ENCODE measurements around the gene SRMS. TPM values are rescaled to one million over a fixed set of nuclear protein-coding genes. Genes with fewer than 3 reads are reported as not detected.

SRMS gene
- total and polyA plus RNA-seq, 3 donors from 2014 or later = 0.19 to 0.42 (median 0.24) TPM

GRCh38 chr20:63546956-63547724 is 409 bp downstream of the SRMS start:
- Histone ChIP-seq H3K9me3 (no peaks in the 10 kb centered on the region), H3K27me3 (no peaks in the 10 kb centered on the region)
- 76 to 83% methylated on average over 13 to 51 of the region's 58 CpGs for WGBS, 2 donors

GRCh38 chr20:63546256-63546955 is 1.1 kb downstream of the SRMS start:
- WGBS, 2 donors = 83 to 93% methylated on average over 3 to 20 of the region's 20 CpGs
- intact Hi-C loops (cut with DNase I; ENCODE audit: low total_unique reads) = no loop called here
- H3K4me3 ChIP-seq = no peak overlapping the region

More at GRCh38 chr20:63546956-63547724, 409 bp downstream of the SRMS start:
- TF ChIP-seq CTCF (IDR thresholded peaks at IDR 0.05) = no peak
- TF ChIP-seq POLR2A (IDR thresholded peaks at IDR 0.05) = no peak
- no peak for DNase-seq
- intact Hi-C loops (cut with DNase I; ENCODE audit: low total_unique reads) = no loop called here
- H3K4me3 ChIP-seq = no peak overlapping the region
- H3K27ac ChIP-seq = no peak overlapping the region
- H3K4me1 ChIP-seq = no peaks in the 10 kb centered on the region
- H3K36me3 ChIP-seq (ENCODE audit: low read depth, missing control alignments) = no peaks in the 10 kb centered on the region

GRCh38 chr20:63545814-63546213 is 1.7 kb downstream of the SRMS start:
- Histone ChIP-seq H3K4me3 (no peak overlapping the region), H3K27me3 (no peaks in the 10 kb centered on the region), H3K36me3 (ENCODE audit: low read depth, missing control alignments) (no peaks in the 10 kb centered on the region), H3K27ac (no peak overlapping the region), H3K4me1 (no peaks in the 10 kb centered on the region), H3K9me3 (no peaks in the 10 kb centered on the region)
- WGBS, 2 donors = 66 to 75% methylated on average over 2 to 6 of the region's 6 CpGs
- DNase-seq = no peak
- intact Hi-C loops (cut with DNase I; ENCODE audit: low total_unique reads) = no loop called here
- TF ChIP-seq POLR2A (IDR thresholded peaks at IDR 0.05) = no peak
- TF ChIP-seq CTCF (IDR thresholded peaks at IDR 0.05) = no peak

More at GRCh38 chr20:63546256-63546955, 1.1 kb downstream of the SRMS start:
- TF ChIP-seq POLR2A (IDR thresholded peaks at IDR 0.05) (no peak), CTCF (IDR thresholded peaks at IDR 0.05) (no peak)
- no peaks in the 10 kb centered on the region for H3K27me3 ChIP-seq
- no peak for DNase-seq
- H3K36me3 ChIP-seq (ENCODE audit: low read depth, missing control alignments) = no peaks in the 10 kb centered on the region
- no peaks in the 10 kb centered on the region for H3K4me1 ChIP-seq
- no peak overlapping the region for H3K27ac ChIP-seq
- no peaks in the 10 kb centered on the region for H3K9me3 ChIP-seq

GRCh38 chr20:63544958-63545516 is 2.5 kb downstream of the SRMS start:
- Histone ChIP-seq H3K4me3 (no peak overlapping the region), H3K9me3 (no peaks in the 10 kb centered on the region), H3K27me3 (no peaks in the 10 kb centered on the region), H3K36me3 (ENCODE audit: low read depth, missing control alignments) (no peaks in the 10 kb centered on the region), H3K27ac (no peak overlapping the region), H3K4me1 (no peaks in the 10 kb centered on the region)
- 65 to 79% methylated on average over 3 to 19 of the region's 19 CpGs for WGBS, 2 donors
- intact Hi-C loops (cut with DNase I; ENCODE audit: low total_unique reads) = no loop called here
- no peak for DNase-seq
- no peak for TF ChIP-seq POLR2A (IDR thresholded peaks at IDR 0.05)
- TF ChIP-seq CTCF (IDR thresholded peaks at IDR 0.05) = no peak

Data from testis (tissue), 3 donors.